Stimulated activated CD4-positive, alpha-beta T cell treated with anti-CD3 and anti-CD28 coated beads, Interleukin-4, amount 100 ng/mL, for 1 hour (primary cell): ENCODE data around the gene LARGE1.

Experiments used
- DNase-seq: peaks from one replicate; pipeline ENCODE4 v3.0.0-alpha.2; 2020

The LARGE1 gene

GRCh38 chr22:33909911-33910310, 10.4 kb downstream of the LARGE1 start:
- DNase-seq: no peak

- DNase-seq: no peak
Observed at GRCh38 chr22:33909075-33909458, 11.2 kb downstream of the LARGE1 start.

- DNase-seq: no peak
Observed at GRCh38 chr22:33908171-33909074, 11.9 kb downstream of the LARGE1 start.

GRCh38 chr22:33906954-33907353, 13.3 kb downstream of the LARGE1 start:
- no peak for DNase-seq

GRCh38 chr22:33906475-33906874, 13.8 kb downstream of the LARGE1 start:
- DNase-seq: no peak

GRCh38 chr22:33903012-33903411, 17.3 kb downstream of the LARGE1 start:
- no peak for DNase-seq

GRCh38 chr22:33902073-33902472, 18.2 kb downstream of the LARGE1 start:
- DNase-seq: no peak

- no peak for DNase-seq
Observed at GRCh38 chr22:33898121-33898520, 22.2 kb downstream of the LARGE1 start.

GRCh38 chr22:33897448-33897835, 22.8 kb downstream of the LARGE1 start:
- no peak for DNase-seq

GRCh38 chr22:33896575-33897447, 23.5 kb downstream of the LARGE1 start:
- DNase-seq: no peak

GRCh38 chr22:33896154-33896553, 24.1 kb downstream of the LARGE1 start:
- DNase-seq: no peak

- no peak for DNase-seq
Observed at GRCh38 chr22:33895444-33895843, 24.8 kb downstream of the LARGE1 start.

GRCh38 chr22:33894515-33894914, 25.8 kb downstream of the LARGE1 start:
- no peak for DNase-seq

- no peak for DNase-seq
Observed at GRCh38 chr22:33894036-33894435, 26.2 kb downstream of the LARGE1 start.

- no peak for DNase-seq
Observed at GRCh38 chr22:33893512-33893911, 26.8 kb downstream of the LARGE1 start.

- DNase-seq: no peak
Observed at GRCh38 chr22:33891992-33892391, 28.3 kb downstream of the LARGE1 start.

GRCh38 chr22:33891455-33891854, 28.8 kb downstream of the LARGE1 start:
- DNase-seq: no peak

- no peak for DNase-seq
Observed at GRCh38 chr22:33889748-33890147, 30.5 kb downstream of the LARGE1 start.

- DNase-seq: no peak
Observed at GRCh38 chr22:33888821-33889220, 31.5 kb downstream of the LARGE1 start.

- no peak for DNase-seq
Observed at GRCh38 chr22:33887173-33887572, 33.1 kb downstream of the LARGE1 start.

- no peak for DNase-seq
Observed at GRCh38 chr22:33886696-33887095, 33.6 kb downstream of the LARGE1 start.

- no peak for DNase-seq
Observed at GRCh38 chr22:33884829-33885228, 35.4 kb downstream of the LARGE1 start.

- DNase-seq: no peak
Observed at GRCh38 chr22:33883961-33884808, 36.1 kb downstream of the LARGE1 start.
